ENCODE results near the gene NCAM2. TPM values are rescaled to one million over a fixed set of nuclear protein-coding genes. Genes with fewer than 3 reads are reported as not detected.

Gene NCAM2
- total RNA-seq, 2 donors from 2014 or later: 1.8 to 2.3 TPM

DNA sequence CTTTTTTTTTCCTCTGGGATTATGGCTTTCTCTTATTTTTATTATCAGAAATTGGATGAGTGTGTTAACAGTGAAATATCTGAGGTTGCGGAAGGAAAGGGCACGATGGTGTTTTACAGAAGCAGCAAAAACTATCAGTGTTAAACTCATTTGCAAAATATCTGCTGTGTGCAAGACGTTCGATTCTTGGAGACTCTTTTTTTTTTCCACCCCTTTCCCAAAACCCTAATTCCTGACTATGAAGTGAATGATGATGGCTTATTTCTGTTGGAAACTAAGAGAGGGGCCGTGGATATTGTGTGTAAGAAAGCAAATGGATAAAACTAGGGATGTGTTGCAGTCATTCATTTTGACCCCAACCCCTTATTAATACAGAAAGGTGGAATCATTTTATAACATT lies 677 bp downstream of the NCAM2 start:
- Histone ChIP-seq H3K27me3 (no peaks in the 10 kb centered on the region), H3K9me3 (no peaks in the 10 kb centered on the region), H3K36me3 (no peaks in the 10 kb centered on the region), H3K4me1 (peaks cover 0 to 12% of the 10 kb centered on the region in 2 donors), H3K4me3 (peak overlapping the region; percentile 46 to 56), H3K27ac (no peak overlapping the region)
- DNase-seq (ENCODE audit: low spot score): no peak
- TF ChIP-seq, protein P1, sequence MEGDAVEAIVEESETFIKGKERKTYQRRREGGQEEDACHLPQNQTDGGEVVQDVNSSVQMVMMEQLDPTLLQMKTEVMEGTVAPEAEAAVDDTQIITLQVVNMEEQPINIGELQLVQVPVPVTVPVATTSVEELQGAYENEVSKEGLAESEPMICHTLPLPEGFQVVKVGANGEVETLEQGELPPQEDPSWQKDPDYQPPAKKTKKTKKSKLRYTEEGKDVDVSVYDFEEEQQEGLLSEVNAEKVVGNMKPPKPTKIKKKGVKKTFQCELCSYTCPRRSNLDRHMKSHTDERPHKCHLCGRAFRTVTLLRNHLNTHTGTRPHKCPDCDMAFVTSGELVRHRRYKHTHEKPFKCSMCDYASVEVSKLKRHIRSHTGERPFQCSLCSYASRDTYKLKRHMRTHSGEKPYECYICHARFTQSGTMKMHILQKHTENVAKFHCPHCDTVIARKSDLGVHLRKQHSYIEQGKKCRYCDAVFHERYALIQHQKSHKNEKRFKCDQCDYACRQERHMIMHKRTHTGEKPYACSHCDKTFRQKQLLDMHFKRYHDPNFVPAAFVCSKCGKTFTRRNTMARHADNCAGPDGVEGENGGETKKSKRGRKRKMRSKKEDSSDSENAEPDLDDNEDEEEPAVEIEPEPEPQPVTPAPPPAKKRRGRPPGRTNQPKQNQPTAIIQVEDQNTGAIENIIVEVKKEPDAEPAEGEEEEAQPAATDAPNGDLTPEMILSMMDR (IDR thresholded peaks at IDR 0.05): no peak

DNA sequence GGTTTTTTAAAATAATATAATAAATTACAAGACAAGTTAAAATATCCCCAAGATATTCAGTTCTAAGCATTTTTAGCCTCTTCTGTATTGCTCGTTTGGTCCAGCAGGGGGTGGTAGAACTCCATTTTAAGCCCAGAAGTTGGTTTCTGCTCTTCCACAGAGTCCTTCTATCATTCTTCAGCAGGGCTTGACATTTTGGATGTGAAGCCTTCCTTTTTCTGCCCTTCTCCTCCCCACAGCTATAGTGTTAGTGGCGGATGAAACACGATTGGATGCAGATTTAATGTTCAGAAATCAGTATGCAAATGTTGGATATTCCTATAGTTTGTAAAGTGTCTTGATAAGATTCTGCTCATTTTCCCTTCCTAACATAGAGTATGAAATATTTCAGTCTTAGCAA lies 1.4 kb downstream of the NCAM2 start:
- H3K27ac ChIP-seq: no peak overlapping the region
- TF ChIP-seq, protein P1 (IDR thresholded peaks at IDR 0.05): peak; percentile 33 to 78
- no peak overlapping the region for H3K4me3 ChIP-seq
- no peaks in the 10 kb centered on the region for H3K36me3 ChIP-seq
- H3K9me3 ChIP-seq: no peaks in the 10 kb centered on the region
- no peaks in the 10 kb centered on the region for H3K27me3 ChIP-seq
- H3K4me1 ChIP-seq: peaks cover 0 to 12% of the 10 kb centered on the region in 2 donors
- DNase-seq (ENCODE audit: low spot score): no peak

DNA sequence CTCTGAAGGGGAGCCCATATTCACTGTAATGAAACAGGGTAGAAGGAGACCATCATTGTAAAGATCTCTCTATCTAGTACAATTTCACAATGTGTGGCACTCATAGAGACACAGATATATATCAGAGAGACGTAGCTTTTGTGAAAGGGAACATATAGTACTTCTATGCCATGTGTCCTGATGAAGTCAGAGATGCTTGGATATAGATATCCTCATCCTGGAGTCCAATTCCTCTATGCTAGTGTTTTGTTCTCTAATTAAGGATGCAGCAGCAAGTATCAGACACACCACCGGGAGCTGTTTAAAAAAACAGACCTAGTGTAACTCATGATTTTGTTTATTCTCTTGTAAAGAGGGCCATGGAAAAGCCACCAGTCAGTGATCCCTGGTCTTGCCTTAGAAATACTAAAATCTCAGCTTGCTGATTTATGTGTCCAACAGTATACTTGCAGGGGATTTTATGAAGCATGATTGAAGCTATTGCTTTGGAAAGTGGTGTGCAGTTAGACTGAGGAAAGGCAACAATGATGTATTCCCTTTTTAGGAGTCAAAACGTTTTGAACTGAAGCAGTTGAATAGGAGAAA lies 2.5 kb downstream of the NCAM2 start:
- Histone ChIP-seq H3K36me3 (no peaks in the 10 kb centered on the region), H3K27ac (peak overlapping the region in 1 of 2 donors; percentile 45), H3K4me1 (peaks cover 0 to 12% of the 10 kb centered on the region in 2 donors), H3K9me3 (no peaks in the 10 kb centered on the region), H3K4me3 (no peak overlapping the region), H3K27me3 (no peaks in the 10 kb centered on the region)
- TF ChIP-seq, protein P1 (IDR thresholded peaks at IDR 0.05): no peak
- DNase-seq (ENCODE audit: low spot score): no peak

DNA sequence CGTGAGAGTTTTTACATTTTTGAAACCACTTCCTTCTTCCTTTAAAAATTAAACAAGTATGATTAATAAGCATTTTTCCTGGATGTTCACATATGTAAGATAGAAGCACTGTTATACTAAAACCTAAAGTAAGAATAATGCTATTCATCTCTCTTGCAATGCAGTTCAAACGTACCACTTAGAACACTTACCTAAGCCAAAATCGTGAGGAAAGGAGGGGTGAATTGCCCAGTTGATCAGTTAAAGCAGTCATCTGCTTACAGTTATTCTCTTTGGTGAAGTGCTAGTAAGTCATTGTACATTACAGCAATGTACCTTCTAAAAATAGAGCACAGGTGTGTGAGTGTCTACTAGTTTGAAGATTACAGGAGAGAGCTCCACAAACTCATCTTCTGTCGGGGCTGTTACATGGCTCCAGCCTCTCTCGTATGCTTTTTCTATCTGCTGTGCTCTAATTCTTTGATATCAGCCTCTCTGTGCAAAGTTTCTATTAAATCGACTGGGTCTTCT lies 3.4 kb downstream of the NCAM2 start:
- Histone ChIP-seq H3K36me3 (no peaks in the 10 kb centered on the region), H3K4me3 (no peak overlapping the region), H3K27ac (peak overlapping the region in 1 of 2 donors; percentile 3), H3K4me1 (peaks cover 0 to 12% of the 10 kb centered on the region in 2 donors), H3K9me3 (no peaks in the 10 kb centered on the region), H3K27me3 (no peaks in the 10 kb centered on the region)
- TF ChIP-seq, protein P1 (IDR thresholded peaks at IDR 0.05): no peak
- DNase-seq (ENCODE audit: low spot score): no peak

DNA sequence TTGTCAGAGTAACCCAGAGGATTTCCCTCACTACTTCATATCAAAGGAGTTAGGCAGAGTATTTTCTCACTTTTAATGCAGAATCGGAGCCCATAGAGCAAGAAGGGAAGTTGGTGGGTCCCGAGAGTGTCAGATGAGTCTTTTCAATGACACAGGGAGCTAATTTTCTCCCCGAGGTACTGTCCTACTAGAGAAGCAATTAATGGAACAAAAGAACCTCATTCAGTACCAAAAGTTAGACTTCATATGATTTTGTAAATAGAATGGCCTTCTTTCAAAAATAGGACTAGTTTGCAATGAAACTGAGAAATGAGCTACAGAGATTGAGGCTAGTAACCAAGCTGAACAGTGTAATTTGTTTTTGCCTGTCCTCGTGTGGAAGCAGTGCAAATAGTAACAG lies 3.9 kb downstream of the NCAM2 start:
- Histone ChIP-seq H3K27me3 (no peaks in the 10 kb centered on the region), H3K4me3 (no peak overlapping the region), H3K36me3 (no peaks in the 10 kb centered on the region), H3K9me3 (no peaks in the 10 kb centered on the region), H3K27ac (peak overlapping the region in 1 of 2 donors; percentile 23), H3K4me1 (peaks cover 0 to 14% of the 10 kb centered on the region in 2 donors)
- TF ChIP-seq, protein P1 (IDR thresholded peaks at IDR 0.05): no peak
- no peak for DNase-seq (ENCODE audit: low spot score)

DNA sequence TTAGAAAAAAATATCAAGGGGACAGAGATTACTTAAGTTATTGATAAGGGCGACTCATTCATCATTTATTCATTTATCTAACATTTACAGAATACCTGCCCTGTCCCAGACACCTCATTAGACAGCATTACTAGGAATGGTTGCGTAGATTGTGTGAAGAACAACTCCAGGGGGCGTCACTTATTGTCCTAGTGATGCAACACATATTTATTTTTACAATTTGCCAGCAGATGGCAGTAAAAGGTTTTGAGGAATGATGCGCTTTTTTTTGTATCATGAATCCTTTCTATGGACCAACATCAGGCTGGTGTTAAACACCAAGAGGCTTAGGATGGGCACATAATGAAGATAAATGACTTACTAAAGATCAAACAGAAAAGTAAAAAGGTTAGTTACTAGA lies 5.5 kb downstream of the NCAM2 start:
- DNase-seq (ENCODE audit: low spot score): no peak
- Histone ChIP-seq H3K4me1 (peaks cover 0 to 10% of the 10 kb centered on the region in 2 donors), H3K4me3 (no peak overlapping the region), H3K27ac (no peak overlapping the region), H3K9me3 (no peaks in the 10 kb centered on the region), H3K36me3 (no peaks in the 10 kb centered on the region), H3K27me3 (no peaks in the 10 kb centered on the region)
- TF ChIP-seq, protein P1 (IDR thresholded peaks at IDR 0.05): peak in 1 of 2 donors; percentile 51

Data from right atrium auricular region (tissue), 2 donors.